Keratinocyte (primary cell): Measurements from ENCODE around the gene RHOB. TPM values are rescaled to one million over a fixed set of nuclear protein-coding genes. Genes with fewer than 3 reads are reported as not detected.

Source experiments
- DNase-seq: peaks from one replicate; pipeline ENCODE4 v3.0.0-alpha.2; 2011; ENCODE audit warnings: low read depth, missing footprints, low spot score
- FAIRE-seq: peaks from 2 replicates; lab custom pipeline; 2011; peaks lifted over from hg19 to GRCh38; lab: Jason Lieb, UNC
- H2AFZ ChIP-seq: 2 replicates; pipeline ENCODE4 v1.6.0; 2012; ENCODE audit warnings: low read length, control low read depth, inconsistent platforms; ENCODE audit not compliant: control insufficient read depth
- H3K27ac ChIP-seq: 2 replicates; pipeline ENCODE4 v1.5.1; 2011; ENCODE audit warnings: low read length; ENCODE audit not compliant: control insufficient read depth, insufficient read depth
- H3K27me3 ChIP-seq: 3 replicates; pipeline ENCODE4 v1.6.0; 2011; ENCODE audit warnings: low read length; ENCODE audit not compliant: control insufficient read depth, insufficient read depth; ENCODE audit errors: extremely low read depth
- H3K36me3 ChIP-seq, 2 experiments: 2 replicates in 1 of 2; 3 replicates in 1 of 2; pipeline ENCODE4 v1.5.1; 2011; ENCODE audit warnings: low read length in 2 of 2, mild to moderate bottlenecking in 1 of 2; ENCODE audit not compliant: control insufficient read depth in 2 of 2, insufficient read depth in 2 of 2; ENCODE audit errors: extremely low read depth in 1 of 2
- H3K4me1 ChIP-seq: 3 replicates; pipeline ENCODE4 v1.5.1; 2011; ENCODE audit warnings: low read length; ENCODE audit not compliant: control insufficient read depth, insufficient read depth; ENCODE audit errors: extremely low read depth
- H3K4me2 ChIP-seq: 3 replicates; pipeline ENCODE4 v1.6.0; 2011; ENCODE audit warnings: low read depth, low read length; ENCODE audit not compliant: control insufficient read depth, insufficient read depth; ENCODE audit errors: extremely low read depth
- H3K4me3 ChIP-seq, 3 experiments: fragments of 200-600 bp in 1 of 3; sonication (generic) in 1 of 3; 2 replicates in 2 of 3; 3 replicates in 1 of 3; pipeline ENCODE4 v1.5.1; 2011 to 2016; ENCODE audit warnings: low read length in 3 of 3, mild to moderate bottlenecking in 3 of 3, control low read depth in 2 of 3, inconsistent platforms in 1 of 3, low read depth in 1 of 3, mixed read lengths in 1 of 3, mixed run types in 1 of 3, moderate library complexity in 1 of 3; ENCODE audit not compliant: control insufficient read depth in 2 of 3, insufficient read depth in 2 of 3; ENCODE audit errors: extremely low read depth in 1 of 3
- H3K79me2 ChIP-seq: 2 replicates; pipeline ENCODE4 v1.6.0; 2012; ENCODE audit warnings: low read length; ENCODE audit not compliant: control insufficient read depth, insufficient read depth
- H3K9ac ChIP-seq: 3 replicates; pipeline ENCODE4 v1.6.0; 2011; ENCODE audit warnings: low read length; ENCODE audit not compliant: control insufficient read depth, insufficient read depth; ENCODE audit errors: extremely low read depth
- H3K9me1 ChIP-seq: 3 replicates; pipeline ENCODE4 v1.6.0; 2011; ENCODE audit warnings: low read length; ENCODE audit not compliant: control insufficient read depth, insufficient read depth; ENCODE audit errors: extremely low read depth
- H3K9me3 ChIP-seq: 2 replicates; pipeline ENCODE4 v1.5.1; 2012; ENCODE audit warnings: low read depth, low read length; ENCODE audit not compliant: control insufficient read depth
- H4K20me1 ChIP-seq: 3 replicates; pipeline ENCODE4 v1.6.0; 2011; ENCODE audit warnings: low read length; ENCODE audit not compliant: control insufficient read depth, insufficient read depth; ENCODE audit errors: extremely low read depth
- EZH2 ChIP-seq: IDR thresholded peaks from one replicate; pipeline ENCODE4 v1.6.1; 2012; ENCODE audit warnings: inconsistent platforms, mild to moderate bottlenecking, low read length, moderate library complexity
- dilution Hi-C: fragments of 300-500 bp; cut with MboI; formaldehyde crosslinking; loops from one replicate; pipeline ENCODE4 v1.7.0; 2020; ENCODE audit warnings: low sequenced_read_pairs; ENCODE audit not compliant: extremely low pct_ligation_motif_present
- polyA plus RNA-seq, 5 experiments: library from polyadenylated mRNA; depleted of rRNA in 3 of 5; stranded (reverse) in 3 of 5; stranded (forward) in 1 of 5; unstranded in 1 of 5; fragments of >200 nt; gene quantifications; 1 replicate in 1 of 5; 2 replicates in 3 of 5; 3 replicates in 1 of 5; pipeline versions ENCODE4 v1.2.1 to v1.2.3, GENCODE V29; 2011 to 2012; ENCODE audit warnings: missing spikeins in 2 of 5, low read depth in 1 of 5, low replicate concordance in 1 of 5
- TF ChIP-seq, protein P1 (sequence below), 3 experiments: IDR thresholded peaks in 1 of 3; conservative IDR thresholded peaks in 1 of 3; optimal IDR thresholded peaks in 1 of 3; 2 replicates in 2 of 3; 3 replicates in 1 of 3; pipeline versions ENCODE3 to v1.5.1; 2011; ENCODE audit warnings: low read length in 3 of 3, mild to moderate bottlenecking in 3 of 3, moderate library complexity in 2 of 3, control low read depth in 1 of 3, inconsistent platforms in 1 of 3; ENCODE audit not compliant: insufficient read depth in 2 of 3; ENCODE audit errors: extremely low read depth in 1 of 3

RHOB gene
- polyA plus RNA-seq, 1 donor (not counting 4 experiments of a cell fraction or from before 2014, with no cell fraction given), result 23.6 TPM

- no peak for DNase-seq
- peaks cover 18% of the 10 kb centered on the region for H3K79me2 ChIP-seq
- peaks cover 28% of the 10 kb centered on the region for H3K4me1 ChIP-seq
- no peaks in the 10 kb centered on the region for H3K9me3 ChIP-seq
- no peak overlapping the region for H2AFZ ChIP-seq
- no peaks in the 10 kb centered on the region for H3K27me3 ChIP-seq
- dilution Hi-C loops, result no loop called here
- no peak for TF ChIP-seq EZH2
- TF ChIP-seq, protein P1, sequence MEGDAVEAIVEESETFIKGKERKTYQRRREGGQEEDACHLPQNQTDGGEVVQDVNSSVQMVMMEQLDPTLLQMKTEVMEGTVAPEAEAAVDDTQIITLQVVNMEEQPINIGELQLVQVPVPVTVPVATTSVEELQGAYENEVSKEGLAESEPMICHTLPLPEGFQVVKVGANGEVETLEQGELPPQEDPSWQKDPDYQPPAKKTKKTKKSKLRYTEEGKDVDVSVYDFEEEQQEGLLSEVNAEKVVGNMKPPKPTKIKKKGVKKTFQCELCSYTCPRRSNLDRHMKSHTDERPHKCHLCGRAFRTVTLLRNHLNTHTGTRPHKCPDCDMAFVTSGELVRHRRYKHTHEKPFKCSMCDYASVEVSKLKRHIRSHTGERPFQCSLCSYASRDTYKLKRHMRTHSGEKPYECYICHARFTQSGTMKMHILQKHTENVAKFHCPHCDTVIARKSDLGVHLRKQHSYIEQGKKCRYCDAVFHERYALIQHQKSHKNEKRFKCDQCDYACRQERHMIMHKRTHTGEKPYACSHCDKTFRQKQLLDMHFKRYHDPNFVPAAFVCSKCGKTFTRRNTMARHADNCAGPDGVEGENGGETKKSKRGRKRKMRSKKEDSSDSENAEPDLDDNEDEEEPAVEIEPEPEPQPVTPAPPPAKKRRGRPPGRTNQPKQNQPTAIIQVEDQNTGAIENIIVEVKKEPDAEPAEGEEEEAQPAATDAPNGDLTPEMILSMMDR (optimal IDR thresholded peaks at IDR 0.05 in 1 of 3, IDR thresholded peaks at IDR 0.05 in 1 of 3, conservative IDR thresholded peaks at IDR 0.05 in 1 of 3; ENCODE audit: extremely low read depth in 1 of 3, insufficient read depth in 2 of 3, low read length in 3 of 3), result no peak
- H3K4me3 ChIP-seq, result no peak overlapping the region
- H4K20me1 ChIP-seq, result peaks cover 5% of the 10 kb centered on the region
- H3K9ac ChIP-seq, result no peak overlapping the region
- no peak overlapping the region for H3K4me2 ChIP-seq
- H3K36me3 ChIP-seq, result peaks cover 0 to 2% of the 10 kb centered on the region in 2 experiments
- H3K27ac ChIP-seq, result no peak overlapping the region
- no peak for FAIRE-seq
- H3K9me1 ChIP-seq, result no peaks in the 10 kb centered on the region
Measured at GRCh38 chr2:20451761-20452499, 5.1 kb downstream of the RHOB start.

DNA sequence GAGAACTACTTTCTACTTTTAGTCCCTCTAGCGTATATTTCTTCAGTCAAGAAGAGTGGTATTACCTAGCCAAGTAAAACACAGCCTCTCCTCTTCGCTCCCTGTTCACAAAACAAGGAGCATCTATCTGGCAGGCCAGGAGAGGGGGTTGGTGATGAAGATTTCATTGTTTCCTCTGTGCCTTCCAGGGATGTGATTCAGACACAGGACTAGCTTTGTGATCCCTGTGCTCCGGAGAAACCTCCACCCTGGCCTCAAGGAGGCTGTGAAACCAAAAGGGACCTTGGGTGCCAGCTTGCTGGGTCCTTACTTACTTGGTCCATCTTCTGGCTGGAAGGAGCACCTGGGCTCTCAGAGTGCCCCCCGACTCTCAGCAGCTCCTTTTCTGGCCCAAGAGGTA, 5.7 kb downstream of the RHOB start:
- no peak for DNase-seq
- dilution Hi-C loops, result no loop called here
- no peaks in the 10 kb centered on the region for H3K9me3 ChIP-seq

More for the DNA sequence above, 5.7 kb downstream of the RHOB start:
- Histone ChIP-seq H3K27me3 (no peaks in the 10 kb centered on the region), H2AFZ (no peak overlapping the region), H3K9me1 (no peaks in the 10 kb centered on the region), H3K4me1 (peaks cover 28% of the 10 kb centered on the region), H3K27ac (no peak overlapping the region), H3K36me3 (peaks cover 0 to 2% of the 10 kb centered on the region in 2 experiments), H3K4me3 (no peak overlapping the region), H3K4me2 (no peak overlapping the region), H3K9ac (no peak overlapping the region), H3K79me2 (peaks cover 14% of the 10 kb centered on the region), H4K20me1 (peaks cover 5% of the 10 kb centered on the region)
- TF ChIP-seq, protein P1 (optimal IDR thresholded peaks at IDR 0.05 in 1 of 3, IDR thresholded peaks at IDR 0.05 in 1 of 3, conservative IDR thresholded peaks at IDR 0.05 in 1 of 3; ENCODE audit: extremely low read depth in 1 of 3, insufficient read depth in 2 of 3, low read length in 3 of 3), result peak in 2 of 3 experiments; percentile 44 to 73
- no peak for TF ChIP-seq EZH2
- peak; percentile 32 for FAIRE-seq
